Activated B cell treated with CpG ODN at 0.5 μM for 24 hours (primary cell): ENCODE results near the gene HDAC9. TPM values are rescaled to one million over a fixed set of nuclear protein-coding genes. Genes with fewer than 3 reads are reported as not detected.
A peak's percentile ranks its signal among the peaks of the same experiment; 100 is the strongest.

Experiments
- ATAC-seq: fragments of 200-7000 bp; cut with Tn5 transposase; one replicate; pipeline ENCODE4 v1.10.0; 2021; ENCODE audit warnings: low read depth, mild to moderate bottlenecking, moderate library complexity
- CTCF ChIA-PET: fragments of 350-600 bp; sonication (Branson Sonifier 250); formaldehyde crosslinking; loops from one replicate; lab custom pipeline; 2021; ENCODE audit warnings: antibody characterized with exemption; lab: Charles Lee
- POLR2A ChIA-PET: fragments of 350-600 bp; sonication (Branson Sonifier 250); formaldehyde crosslinking; loops from one replicate; lab custom pipeline; 2021; ENCODE audit warnings: antibody characterized with exemption; lab: Charles Lee
- DNase-seq: peaks from one replicate; pipeline ENCODE4 v3.0.0; 2022
- H3K27ac Mint-ChIP-seq: one replicate; pipeline ENCODE4 v1.8.0; 2020; ENCODE audit warnings: mixed read lengths
- H3K27me3 Mint-ChIP-seq: one replicate; pipeline ENCODE4 v1.8.0; 2021; ENCODE audit warnings: mixed read lengths
- H3K36me3 Mint-ChIP-seq: one replicate; pipeline ENCODE4 v1.8.0; 2021; ENCODE audit warnings: low read depth, mixed read lengths
- H3K4me1 Mint-ChIP-seq: one replicate; pipeline ENCODE4 v1.8.0; 2021; ENCODE audit warnings: mixed read lengths
- H3K4me3 Mint-ChIP-seq: one replicate; pipeline ENCODE4 v1.8.0; 2020; ENCODE audit warnings: mild to moderate bottlenecking, mixed read lengths
- H3K9me3 Mint-ChIP-seq: one replicate; pipeline ENCODE4 v1.8.0; 2020; ENCODE audit warnings: mixed read lengths
- intact Hi-C: fragments of 100-400 bp; cut with micrococcal nuclease; formaldehyde crosslinking; loops from one replicate; pipeline ENCODE4 v1.15.1; 2024
- total RNA-seq: library from RNA; stranded (reverse); gene quantifications from 2 replicates; pipeline ENCODE4 v1.2.3, GENCODE V29; 2022
- TF ChIP-seq, protein P1 (sequence below): fragments of 200-600 bp; IDR thresholded peaks from one replicate; pipeline ENCODE4 v1.8.0; 2022; ENCODE audit warnings: antibody characterized with exemption, mild to moderate bottlenecking

The HDAC9 gene
- total RNA-seq, 1 donor from 2014 or later = 149 TPM

DNA sequence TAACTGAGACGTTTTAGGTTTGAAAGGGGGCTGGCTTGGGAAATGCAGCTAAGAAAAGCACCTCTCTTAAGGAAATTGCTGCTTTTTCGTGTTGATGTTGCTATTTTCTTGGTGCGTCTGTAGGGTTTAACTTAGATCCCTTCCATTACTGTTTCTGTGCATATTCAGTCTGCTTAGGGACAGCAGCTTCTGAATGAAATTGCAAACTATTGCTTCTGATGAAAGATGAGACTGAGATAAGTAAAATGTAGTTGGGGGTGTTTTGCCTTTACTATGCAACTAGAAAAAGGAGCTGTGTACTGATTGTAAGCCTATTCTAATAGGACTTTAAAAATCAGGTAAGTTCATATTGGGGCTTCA lies 772 bp downstream of the HDAC9 start:
- peak overlapping the region; percentile 95 for H3K4me3 Mint-ChIP-seq

DNA sequence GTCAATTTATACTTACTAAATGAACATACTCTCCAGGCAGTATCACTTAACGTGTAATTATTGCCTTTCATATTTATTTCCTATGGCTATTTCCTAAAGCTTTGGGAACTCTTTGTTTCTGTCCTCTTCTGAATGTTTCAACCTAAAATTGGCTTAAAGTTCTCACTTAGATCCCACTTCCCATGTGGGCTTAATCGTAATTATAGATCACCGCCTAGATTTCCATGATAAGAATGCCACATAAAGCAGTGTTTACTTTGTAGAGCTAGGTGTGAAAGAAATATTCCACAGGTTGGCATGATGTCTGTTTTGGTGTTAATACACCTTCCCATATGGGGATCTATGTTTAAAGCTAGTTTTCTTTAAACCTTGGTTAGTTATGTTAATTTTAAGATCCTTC lies 1.5 kb downstream of the HDAC9 start:
- no peak for ATAC-seq
- H3K4me3 Mint-ChIP-seq = peak overlapping the region; percentile 95
- H3K9me3 Mint-ChIP-seq = no peaks in the 10 kb centered on the region
- DNase-seq = no peak
- ChIA-PET CTCF (interaction anchor here (0.8 to 4.2 kb wide), 12 partner anchors 8 to 169 kb away, joined by 3 to 32 read pairs (median 7); no protein-coding TSS in a partner anchor), POLR2A (interaction anchor here (0.9 to 5.8 kb wide), 13 partner anchors 9 to 139 kb away, joined by 3 to 117 read pairs (median 11); no protein-coding TSS in a partner anchor)
- H3K27me3 Mint-ChIP-seq = no peaks in the 10 kb centered on the region
- peaks cover 65% of the 10 kb centered on the region for H3K4me1 Mint-ChIP-seq
- intact Hi-C loops = loop anchor here (5.0 to 10.0 kb wide), 4 partner anchors 170 to 1720 kb away; partner anchors contain the start of genes MACC1 and SNX13
- TF ChIP-seq, protein P1, sequence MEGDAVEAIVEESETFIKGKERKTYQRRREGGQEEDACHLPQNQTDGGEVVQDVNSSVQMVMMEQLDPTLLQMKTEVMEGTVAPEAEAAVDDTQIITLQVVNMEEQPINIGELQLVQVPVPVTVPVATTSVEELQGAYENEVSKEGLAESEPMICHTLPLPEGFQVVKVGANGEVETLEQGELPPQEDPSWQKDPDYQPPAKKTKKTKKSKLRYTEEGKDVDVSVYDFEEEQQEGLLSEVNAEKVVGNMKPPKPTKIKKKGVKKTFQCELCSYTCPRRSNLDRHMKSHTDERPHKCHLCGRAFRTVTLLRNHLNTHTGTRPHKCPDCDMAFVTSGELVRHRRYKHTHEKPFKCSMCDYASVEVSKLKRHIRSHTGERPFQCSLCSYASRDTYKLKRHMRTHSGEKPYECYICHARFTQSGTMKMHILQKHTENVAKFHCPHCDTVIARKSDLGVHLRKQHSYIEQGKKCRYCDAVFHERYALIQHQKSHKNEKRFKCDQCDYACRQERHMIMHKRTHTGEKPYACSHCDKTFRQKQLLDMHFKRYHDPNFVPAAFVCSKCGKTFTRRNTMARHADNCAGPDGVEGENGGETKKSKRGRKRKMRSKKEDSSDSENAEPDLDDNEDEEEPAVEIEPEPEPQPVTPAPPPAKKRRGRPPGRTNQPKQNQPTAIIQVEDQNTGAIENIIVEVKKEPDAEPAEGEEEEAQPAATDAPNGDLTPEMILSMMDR = no peak
- H3K27ac Mint-ChIP-seq = peak overlapping the region; percentile 95
- H3K36me3 Mint-ChIP-seq = peaks cover 27% of the 10 kb centered on the region

More for the DNA sequence above, 772 bp downstream of the HDAC9 start:
- no peak for ATAC-seq
- Mint-ChIP-seq H3K27me3 (no peaks in the 10 kb centered on the region), H3K4me1 (peaks cover 58% of the 10 kb centered on the region), H3K36me3 (peaks cover 21% of the 10 kb centered on the region), H3K27ac (peak overlapping the region; percentile 95), H3K9me3 (no peaks in the 10 kb centered on the region)
- CTCF ChIA-PET = interaction anchor here (0.8 to 4.2 kb wide), 12 partner anchors 9 to 170 kb away, joined by 3 to 32 read pairs (median 4); no protein-coding TSS in a partner anchor
- intact Hi-C loops = loop anchor here (5.0 to 10.0 kb wide), 4 partner anchors 171 to 1721 kb away; partner anchors contain the start of genes MACC1 and SNX13
- no peak for DNase-seq
- TF ChIP-seq, protein P1 = no peak
- POLR2A ChIA-PET = interaction anchor here (0.6 to 5.8 kb wide), 17 partner anchors 8 to 145 kb away, joined by 3 to 117 read pairs (median 4); no protein-coding TSS in a partner anchor

DNA sequence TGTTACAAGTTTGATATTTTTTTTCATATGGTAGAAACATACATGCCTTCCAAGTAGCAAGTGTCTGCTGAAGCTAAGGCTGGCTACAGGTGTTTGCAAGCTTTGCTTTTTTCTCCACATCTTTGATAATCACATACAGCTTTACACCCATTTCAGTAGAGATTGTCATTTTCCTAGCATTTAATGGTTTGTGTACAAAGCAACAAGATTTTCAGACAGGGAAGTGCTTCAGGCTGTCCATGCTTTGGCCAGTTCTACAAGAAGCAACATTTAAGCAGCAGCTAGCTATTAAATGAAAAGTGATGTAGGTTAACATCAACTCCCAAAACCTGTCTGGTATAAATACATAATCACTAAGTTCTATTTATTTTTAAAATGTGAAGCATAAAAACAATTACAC lies 2.3 kb downstream of the HDAC9 start:
- H3K36me3 Mint-ChIP-seq = peaks cover 28% of the 10 kb centered on the region
- no peaks in the 10 kb centered on the region for H3K9me3 Mint-ChIP-seq
- TF ChIP-seq, protein P1 = no peak
- POLR2A ChIA-PET = interaction anchor here (1.1 to 5.8 kb wide), 9 partner anchors 9 to 74 kb away, joined by 3 to 117 read pairs (median 22); no protein-coding TSS in a partner anchor
- peaks cover 69% of the 10 kb centered on the region for H3K4me1 Mint-ChIP-seq
- no peak for ATAC-seq
- CTCF ChIA-PET = interaction anchor here (1.6 to 4.2 kb wide), 9 partner anchors 11 to 168 kb away, joined by 3 to 32 read pairs (median 9); no protein-coding TSS in a partner anchor
- peak overlapping the region; percentile 95 for H3K27ac Mint-ChIP-seq
- peak overlapping the region; percentile 95 for H3K4me3 Mint-ChIP-seq
- no peaks in the 10 kb centered on the region for H3K27me3 Mint-ChIP-seq
- intact Hi-C loops = loop anchor here (5.0 to 10.0 kb wide), 4 partner anchors 170 to 1720 kb away; partner anchors contain the start of genes MACC1 and SNX13
- DNase-seq = no peak

DNA sequence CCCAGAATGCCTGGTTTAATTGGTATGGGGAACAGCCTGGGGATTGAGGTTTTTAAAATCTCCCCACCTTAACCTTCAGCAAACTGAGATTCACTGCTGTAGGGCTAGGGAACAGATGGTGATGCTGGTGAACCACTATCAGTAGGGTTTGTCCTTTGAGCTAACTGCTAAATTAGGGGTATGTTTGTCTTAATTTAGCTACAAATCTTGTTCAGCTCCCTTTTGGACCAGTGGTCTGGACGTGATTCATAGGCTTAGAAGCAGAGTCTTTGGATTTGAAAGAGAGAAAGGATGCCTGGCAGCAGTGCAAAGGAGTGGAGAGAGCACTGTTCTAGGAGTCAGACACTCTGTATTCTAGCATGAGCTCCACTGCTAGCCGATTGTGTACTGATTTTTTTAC lies 2.8 kb downstream of the HDAC9 start:
- TF ChIP-seq, protein P1 = no peak
- H3K4me3 Mint-ChIP-seq = peak overlapping the region; percentile 95
- H3K27ac Mint-ChIP-seq = peak overlapping the region; percentile 95
- peaks cover 73% of the 10 kb centered on the region for H3K4me1 Mint-ChIP-seq
- H3K36me3 Mint-ChIP-seq = peaks cover 31% of the 10 kb centered on the region
- intact Hi-C loops = loop anchor here (5.0 to 10.0 kb wide), 4 partner anchors 169 to 1719 kb away; partner anchors contain the start of genes MACC1 and SNX13
- no peak for ATAC-seq
- no peak for DNase-seq
- CTCF ChIA-PET = interaction anchor here (1.6 to 4.2 kb wide), 7 partner anchors 10 to 168 kb away, joined by 5 to 32 read pairs (median 9); no protein-coding TSS in a partner anchor
- no peaks in the 10 kb centered on the region for H3K27me3 Mint-ChIP-seq
- no peaks in the 10 kb centered on the region for H3K9me3 Mint-ChIP-seq
- POLR2A ChIA-PET = interaction anchor here (1.8 to 5.8 kb wide), 8 partner anchors 8 to 74 kb away, joined by 4 to 117 read pairs (median 26); no protein-coding TSS in a partner anchor
